Ishikawa (cell line): ENCODE measurements around the gene TUBA1A.

ENCODE experiments used
- CEBPB ChIP-seq: IDR thresholded peaks from 2 replicates; pipeline ENCODE4 v1.6.1; 2012
- MAX ChIP-seq: IDR thresholded peaks from 2 replicates; pipeline ENCODE4 v1.6.1; 2012

- TF ChIP-seq CEBPB (no peak), MAX (no peak)
These were observed 51.4 kb downstream of the TUBA1A start for GRCh38 chr12:49137476-49137875.
